ENCODE data around the gene MEST.
"Not testable (repeated sequence)": the region's sequence is repeated elsewhere in the genome, so short reads cannot be mapped to it uniquely, and the experiment has no call there.

Gene MEST

DNA sequence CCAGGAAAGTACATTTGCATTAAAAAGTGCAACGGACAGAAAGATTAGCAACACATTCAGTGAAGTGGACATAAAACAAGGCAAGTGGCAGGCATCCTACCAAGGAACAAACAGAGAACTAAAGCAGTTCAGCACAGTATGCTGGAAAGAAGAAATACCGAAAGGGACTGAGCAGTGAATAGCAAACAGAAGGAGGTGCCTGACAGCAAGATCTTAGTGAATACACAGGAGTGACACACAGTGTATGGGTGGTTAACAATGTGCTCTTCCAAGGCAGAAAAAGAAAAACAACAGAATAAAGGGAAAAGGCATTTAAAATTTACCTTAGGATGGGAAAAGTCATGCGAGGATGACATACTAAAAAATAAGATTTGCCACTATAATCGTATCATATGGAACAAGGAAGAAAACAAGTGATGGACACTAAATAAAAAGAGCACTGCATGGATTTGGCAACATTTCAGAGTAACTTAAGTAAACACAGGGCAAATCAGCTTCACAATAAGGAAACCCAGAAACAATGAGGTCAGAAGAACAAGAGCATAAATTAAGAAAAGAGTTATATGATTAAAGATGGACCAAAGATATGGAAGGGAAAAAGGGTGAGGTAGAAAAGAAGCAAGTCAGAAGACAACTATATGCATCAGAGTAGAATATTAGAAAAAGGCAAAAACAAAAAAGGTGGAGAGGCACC lies 29.5 kb downstream of the MEST start:
- Mint-ChIP-seq H3K4me1 (no peaks in the 10 kb centered on the region), H3K27me3 (no peaks in the 10 kb centered on the region), H3K27ac (no peak overlapping the region), H3K9me3 (no peaks in the 10 kb centered on the region), H3K36me3 (no peaks in the 10 kb centered on the region), H3K4me3 (no peak overlapping the region)
- DNase-seq (no peak), ATAC-seq (replicated peaks) (no peak)

DNA sequence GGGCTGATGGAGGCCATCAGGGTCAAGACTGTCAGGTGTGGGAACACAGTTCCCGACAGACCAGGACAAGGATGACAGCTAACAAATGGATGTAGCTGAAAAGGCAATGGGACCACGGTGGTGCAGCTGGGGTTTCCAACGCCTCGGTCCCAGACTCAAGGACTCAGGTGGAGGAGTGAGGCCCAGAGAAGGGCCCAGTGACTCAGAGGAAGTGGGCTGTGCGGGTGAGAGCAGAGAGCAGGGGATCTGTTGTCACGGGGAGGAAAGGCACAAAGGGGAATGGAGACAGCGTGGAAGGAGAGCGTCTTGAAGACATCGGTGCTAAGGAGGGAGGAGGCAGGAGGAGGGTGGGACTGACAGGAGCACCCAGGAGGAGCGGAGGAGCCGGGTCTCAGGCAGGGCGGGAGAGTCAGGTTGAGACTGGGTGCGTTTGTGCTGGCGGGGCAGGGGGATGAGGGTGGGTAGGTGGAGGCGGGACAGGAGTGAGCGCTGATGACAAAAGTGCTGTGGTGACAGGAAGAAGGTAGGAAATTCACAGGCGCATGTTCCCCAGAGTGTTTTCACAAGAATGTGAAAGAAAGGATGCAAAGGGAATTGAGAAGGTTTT lies 31.7 kb downstream of the MEST start:
- not testable (repeated sequence) for ATAC-seq (replicated peaks); H3K4me3 Mint-ChIP-seq; H3K4me1 Mint-ChIP-seq; H3K9me3 Mint-ChIP-seq; H3K27ac Mint-ChIP-seq; H3K36me3 Mint-ChIP-seq; H3K27me3 Mint-ChIP-seq; DNase-seq

DNA sequence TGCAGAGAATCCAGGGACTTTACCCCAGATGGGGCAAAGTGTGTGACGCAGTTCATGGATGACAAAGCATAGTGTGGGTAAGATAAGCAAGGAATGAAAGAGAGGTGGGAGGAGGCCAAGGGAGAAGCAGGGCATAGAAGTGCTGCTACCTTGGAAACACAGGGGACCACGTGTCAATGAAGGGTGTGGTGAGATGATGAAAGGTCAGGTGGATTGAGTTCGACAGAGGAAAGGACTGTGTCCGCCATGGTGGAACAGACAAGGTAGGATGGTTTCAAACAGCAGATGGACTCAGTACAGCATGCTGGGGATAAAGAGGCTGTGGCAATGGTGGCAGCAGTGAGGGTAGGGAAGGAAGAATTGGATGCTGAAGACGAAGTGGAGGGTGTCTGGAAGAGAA lies 32.7 kb downstream of the MEST start:
- Mint-ChIP-seq H3K4me1 (no peaks in the 10 kb centered on the region), H3K27ac (no peak overlapping the region), H3K27me3 (no peaks in the 10 kb centered on the region), H3K9me3 (no peaks in the 10 kb centered on the region), H3K36me3 (peaks cover 10 to 16% of the 10 kb centered on the region in 2 donors), H3K4me3 (no peak overlapping the region)
- DNase-seq (no peak), ATAC-seq (replicated peaks) (no peak)

DNA sequence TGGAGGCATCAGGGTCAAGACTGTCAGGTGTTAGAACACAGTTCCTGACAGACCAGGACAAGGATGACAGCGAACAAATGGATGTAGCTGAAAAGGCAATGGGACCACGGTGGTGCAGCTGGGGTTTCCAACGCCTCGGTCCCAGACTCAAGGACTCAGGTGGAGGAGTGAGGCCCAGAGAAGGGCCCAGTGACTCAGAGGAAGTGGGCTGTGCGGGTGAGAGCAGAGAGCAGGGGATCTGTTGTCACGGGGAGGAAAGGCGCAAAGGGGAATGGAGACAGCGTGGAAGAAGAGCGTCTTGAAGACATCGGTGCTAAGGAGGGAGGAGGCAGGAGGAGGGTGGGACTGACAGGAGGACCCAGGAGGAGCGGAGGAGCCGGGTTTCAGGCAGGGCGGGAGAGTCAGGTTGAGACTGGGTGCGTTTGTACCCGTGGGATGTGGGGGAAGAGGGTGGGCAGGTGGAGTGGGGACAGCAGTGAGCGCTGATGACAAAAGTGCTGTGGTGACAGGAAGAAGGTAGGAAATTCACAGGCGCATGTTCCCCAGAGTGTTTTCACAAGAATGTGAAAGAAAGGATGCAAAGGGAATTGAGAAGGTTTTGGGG lies 36.0 kb downstream of the MEST start:
- H3K36me3 Mint-ChIP-seq = peaks cover 20 to 33% of the 10 kb centered on the region in 2 donors
- H3K4me3 Mint-ChIP-seq = not testable (repeated sequence)

DNA sequence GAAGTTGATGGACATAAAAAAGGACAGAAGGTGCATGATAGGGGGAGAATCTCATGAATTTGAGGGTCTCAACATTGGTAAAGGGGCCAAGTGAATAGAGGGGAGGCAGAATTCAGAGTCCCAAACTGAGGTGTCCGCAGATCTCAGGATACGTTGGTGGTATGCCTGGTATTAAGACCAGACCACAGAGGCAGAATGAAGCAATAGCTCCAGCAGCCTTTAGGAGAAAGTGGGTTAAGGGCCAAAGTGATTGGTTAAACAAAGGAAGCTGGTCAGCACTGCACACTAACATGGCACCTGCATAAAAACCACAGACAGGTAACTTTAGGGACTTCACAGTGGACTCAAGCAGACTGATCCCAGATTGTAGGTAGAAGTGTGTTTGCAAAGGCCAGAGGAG lies 37.5 kb downstream of the MEST start:
- ATAC-seq (replicated peaks) = no peak
- H3K4me1 Mint-ChIP-seq = no peaks in the 10 kb centered on the region
- H3K4me3 Mint-ChIP-seq = no peak overlapping the region
- no peaks in the 10 kb centered on the region for H3K27me3 Mint-ChIP-seq
- H3K9me3 Mint-ChIP-seq = no peaks in the 10 kb centered on the region
- peaks cover 20 to 33% of the 10 kb centered on the region in 2 donors for H3K36me3 Mint-ChIP-seq
- no peak overlapping the region for H3K27ac Mint-ChIP-seq
- DNase-seq = no peak

More for the DNA sequence above, 36.0 kb downstream of the MEST start:
- H3K27ac Mint-ChIP-seq; H3K27me3 Mint-ChIP-seq; H3K4me1 Mint-ChIP-seq; DNase-seq; ATAC-seq (replicated peaks); H3K9me3 Mint-ChIP-seq: not testable (repeated sequence)

DNA sequence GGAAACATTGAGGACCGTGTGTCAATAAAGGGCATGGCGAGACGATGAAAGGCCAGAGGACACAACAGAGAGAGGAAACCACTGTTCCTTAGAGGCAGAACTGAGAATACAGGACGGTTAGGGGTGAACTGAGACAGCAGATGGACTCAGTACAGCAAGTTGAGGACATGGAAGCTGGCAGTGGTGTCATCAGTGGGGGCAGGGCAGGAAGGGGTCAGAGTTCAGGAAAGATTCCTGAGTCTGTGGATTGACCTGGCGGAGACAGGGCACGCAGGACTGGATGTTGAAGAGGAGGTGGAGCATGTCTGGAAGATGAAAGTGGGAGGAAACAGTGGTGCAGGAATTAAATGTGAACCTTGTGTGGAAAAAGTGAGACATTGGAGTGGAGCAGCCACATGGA lies 46.0 kb downstream of the MEST start:
- DNase-seq; H3K9me3 Mint-ChIP-seq; H3K4me3 Mint-ChIP-seq; H3K27me3 Mint-ChIP-seq; H3K27ac Mint-ChIP-seq; ATAC-seq (replicated peaks); H3K36me3 Mint-ChIP-seq; H3K4me1 Mint-ChIP-seq: not testable (repeated sequence)

DNA sequence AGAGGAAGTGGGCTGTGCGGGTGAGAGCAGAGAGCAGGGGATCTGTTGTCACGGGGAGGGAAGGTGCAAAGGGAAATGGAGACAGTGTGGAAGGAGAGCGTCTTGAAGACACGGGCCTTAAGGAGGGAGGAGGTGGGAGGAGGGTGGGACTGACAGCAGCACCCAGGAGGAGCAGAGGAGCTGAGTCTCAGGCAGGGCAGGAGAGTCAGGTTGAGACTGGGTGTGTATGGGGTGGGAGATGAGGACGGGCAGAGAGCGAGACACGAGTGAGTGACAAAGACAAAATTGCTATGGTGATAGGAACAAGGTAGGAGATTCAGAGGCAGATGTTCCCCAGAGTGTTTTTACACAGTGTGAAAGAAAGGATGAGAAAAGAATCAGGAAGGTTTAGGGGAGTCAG lies 49.4 kb downstream of the MEST start:
- not testable (repeated sequence) for DNase-seq; H3K27me3 Mint-ChIP-seq; H3K27ac Mint-ChIP-seq; H3K9me3 Mint-ChIP-seq; H3K4me3 Mint-ChIP-seq; ATAC-seq (replicated peaks); H3K4me1 Mint-ChIP-seq
- H3K36me3 Mint-ChIP-seq = peaks cover 9 to 10% of the 10 kb centered on the region in 2 donors

DNA sequence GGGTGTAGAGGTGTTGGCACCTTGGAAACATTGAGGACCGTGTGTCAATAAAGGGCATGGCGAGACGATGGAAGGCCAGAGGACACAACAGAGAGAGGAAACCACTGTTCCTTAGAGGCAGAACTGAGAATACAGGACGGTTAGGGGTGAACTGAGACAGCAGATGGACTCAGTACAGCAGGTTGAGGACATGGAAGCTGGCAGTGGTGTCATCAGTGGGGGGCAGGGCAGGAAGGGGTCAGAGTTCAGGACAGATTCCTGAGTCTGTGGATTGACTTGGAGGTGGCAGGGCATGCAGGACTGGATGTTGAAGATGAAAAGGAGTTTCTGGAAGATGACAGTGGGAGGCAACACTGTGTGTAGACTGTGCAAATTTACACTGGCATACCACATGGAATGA lies 50.4 kb downstream of the MEST start:
- not testable (repeated sequence) for H3K27me3 Mint-ChIP-seq; H3K9me3 Mint-ChIP-seq; H3K4me1 Mint-ChIP-seq; DNase-seq; H3K27ac Mint-ChIP-seq; H3K4me3 Mint-ChIP-seq; ATAC-seq (replicated peaks)
- H3K36me3 Mint-ChIP-seq = peaks cover 8 to 15% of the 10 kb centered on the region in 2 donors

DNA sequence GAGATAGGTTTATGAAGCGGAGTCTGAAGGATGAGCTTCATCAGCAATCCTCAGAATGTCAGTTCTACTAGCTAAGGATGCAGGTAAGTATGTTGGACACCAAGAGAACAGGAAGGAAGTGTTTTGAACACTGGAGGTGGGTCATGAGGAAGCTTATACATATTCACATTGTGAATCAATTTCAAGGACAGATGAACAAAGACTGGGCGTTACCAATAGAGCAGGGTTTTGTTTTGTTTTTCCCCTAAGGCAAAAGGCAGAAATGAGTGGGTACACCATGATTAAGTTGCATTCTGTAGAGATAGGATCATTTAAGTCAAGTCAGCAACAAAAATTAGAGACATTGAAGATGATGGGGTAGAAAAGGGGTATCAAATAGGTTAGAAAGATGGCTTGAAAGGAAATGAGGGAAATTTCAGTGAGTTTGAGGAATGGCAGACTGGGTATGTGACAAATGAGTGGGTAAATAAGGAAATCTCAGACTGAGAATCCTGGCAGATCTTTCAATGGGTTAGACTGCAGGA lies 51.7 kb downstream of the MEST start:
- DNase-seq = no peak
- Mint-ChIP-seq H3K4me1 (peaks cover 0 to 3% of the 10 kb centered on the region in 2 donors), H3K27me3 (no peaks in the 10 kb centered on the region)

DNA sequence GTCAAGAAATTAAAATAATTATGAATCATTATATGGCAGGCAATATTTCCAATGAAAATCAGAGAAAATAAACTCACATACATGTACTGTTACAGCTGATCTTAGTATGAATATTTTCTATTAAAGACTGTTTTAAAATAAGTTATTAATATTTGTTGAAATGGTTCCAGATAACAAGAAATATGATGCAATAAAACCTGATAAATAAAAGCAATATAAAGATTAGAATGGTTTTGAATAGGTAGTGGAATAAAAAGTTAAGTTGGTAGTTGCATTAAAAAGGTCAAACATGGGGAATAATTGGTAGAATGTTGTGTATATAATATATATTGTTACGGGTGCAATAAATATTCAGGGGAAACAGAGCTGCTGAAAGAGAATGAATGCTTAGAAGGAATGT lies 52.5 kb downstream of the MEST start:
- ATAC-seq (replicated peaks) (no peak), DNase-seq (no peak)
- no peaks in the 10 kb centered on the region for H3K27me3 Mint-ChIP-seq
- no peak overlapping the region for H3K4me3 Mint-ChIP-seq
- peaks cover 17 to 26% of the 10 kb centered on the region in 2 donors for H3K36me3 Mint-ChIP-seq
- peaks cover 0 to 3% of the 10 kb centered on the region in 2 donors for H3K4me1 Mint-ChIP-seq
- H3K27ac Mint-ChIP-seq = no peak overlapping the region
- H3K9me3 Mint-ChIP-seq = no peaks in the 10 kb centered on the region

More for the DNA sequence above, 51.7 kb downstream of the MEST start:
- Mint-ChIP-seq H3K27ac (no peak overlapping the region), H3K9me3 (no peaks in the 10 kb centered on the region), H3K36me3 (peaks cover 13 to 21% of the 10 kb centered on the region in 2 donors), H3K4me3 (no peak overlapping the region)
- no peak for ATAC-seq (replicated peaks)

DNA sequence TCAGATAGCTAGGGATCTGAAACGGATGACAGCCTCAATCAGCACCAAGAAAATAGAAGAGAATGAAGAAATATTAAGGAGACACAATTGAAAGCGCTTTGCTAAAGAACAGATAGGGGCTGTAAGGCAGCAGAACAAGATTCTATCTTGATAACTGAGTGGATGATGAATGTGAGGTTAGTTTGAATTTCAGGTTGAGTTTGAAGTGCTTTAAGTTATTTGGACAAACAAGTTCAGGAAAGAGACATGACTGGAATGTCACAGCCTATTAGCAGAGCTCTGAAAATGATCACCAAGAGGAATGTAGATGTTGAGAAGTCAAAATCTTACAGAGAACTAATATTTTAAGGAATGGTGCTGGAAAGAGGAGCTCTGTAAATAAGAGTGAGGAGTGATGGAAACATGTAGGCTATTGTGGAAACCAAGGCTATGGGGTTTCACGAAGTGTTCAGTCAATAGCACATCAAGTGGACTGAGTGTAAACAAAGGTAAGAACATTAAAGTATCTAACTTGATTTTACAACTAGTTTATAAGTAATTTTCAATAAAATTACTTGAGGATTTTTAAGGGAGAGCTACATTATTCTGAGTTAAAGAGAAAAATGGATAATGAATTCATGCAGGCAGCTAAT lies 61.6 kb downstream of the MEST start:
- Mint-ChIP-seq H3K9me3 (no peaks in the 10 kb centered on the region), H3K27ac (no peak overlapping the region), H3K4me3 (no peak overlapping the region), H3K27me3 (no peaks in the 10 kb centered on the region), H3K4me1 (no peaks in the 10 kb centered on the region), H3K36me3 (peaks cover 24 to 47% of the 10 kb centered on the region in 2 donors)
- ATAC-seq (replicated peaks) (no peak), DNase-seq (no peak)

DNA sequence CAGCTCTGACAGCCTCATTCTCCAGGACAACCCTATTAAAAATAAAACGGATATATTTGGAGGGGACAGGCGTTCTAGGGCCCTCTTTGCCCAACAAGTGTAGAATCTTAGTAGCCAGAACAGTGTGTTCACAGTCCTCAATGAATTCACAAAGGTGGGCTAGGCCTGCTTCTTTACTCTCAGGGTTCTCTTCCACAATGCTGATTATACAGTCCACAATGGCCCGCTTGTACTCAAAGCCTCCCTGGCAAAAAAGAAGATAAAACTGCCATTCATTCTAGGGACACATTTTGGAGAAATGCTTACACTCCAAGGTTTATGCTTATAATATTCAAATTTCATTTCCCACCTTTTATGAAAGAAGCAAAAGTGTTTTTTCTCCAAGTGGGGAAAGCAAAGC lies 62.6 kb downstream of the MEST start:
- Mint-ChIP-seq H3K4me1 (no peaks in the 10 kb centered on the region), H3K27me3 (no peaks in the 10 kb centered on the region), H3K4me3 (no peak overlapping the region), H3K36me3 (peaks cover 20 to 45% of the 10 kb centered on the region in 2 donors), H3K27ac (no peak overlapping the region), H3K9me3 (no peaks in the 10 kb centered on the region)
- ATAC-seq (replicated peaks) = no peak
- no peak for DNase-seq
